HEK293 (cell line): ENCODE results near the gene GTF2F2.

Experiments
- CTCF ChIA-PET: fragments of 350-600 bp; formaldehyde crosslinking; extraction: SDS; loops from one replicate; lab custom pipeline; 2021; ENCODE audit warnings: antibody characterized with exemption; lab: Yijun Ruan, JAX
- POLR2A ChIA-PET: fragments of 300-600 bp; formaldehyde crosslinking; extraction: SDS; loops from one replicate; lab custom pipeline; 2020; ENCODE audit warnings: antibody characterized with exemption, inconsistent platforms; lab: Yijun Ruan, JAX
- H3K27ac ChIP-seq: fragments of 200-500 bp; sonication (Bioruptor generic); 2 replicates; pipeline ENCODE4 v1.5.1; 2014; ENCODE audit warnings: low read depth, low read length, control low read depth, inconsistent platforms; ENCODE audit errors: extremely low read depth
- H3K36me3 ChIP-seq, 2 experiments: fragments of 200-500 bp in 1 of 2; sonication (Bioruptor generic) in 1 of 2; 1 replicate in 1 of 2; 2 replicates in 1 of 2; pipeline ENCODE4 v1.5.1; 2014 to 2017; ENCODE audit warnings: inconsistent platforms in 2 of 2, low read length in 2 of 2; ENCODE audit not compliant: control insufficient read depth in 2 of 2, insufficient read depth in 1 of 2
- H3K4me1 ChIP-seq: fragments of 200-500 bp; sonication (Bioruptor generic); 2 replicates; pipeline ENCODE4 v1.5.1; 2014; ENCODE audit warnings: mild to moderate bottlenecking, low read length, inconsistent platforms; ENCODE audit not compliant: control insufficient read depth, insufficient read depth
- H3K4me3 ChIP-seq: 2 replicates; pipeline ENCODE4 v1.5.1; 2011; ENCODE audit warnings: low read depth, mild to moderate bottlenecking, control low read depth, low read length, moderate library complexity
- H3K9me3 ChIP-seq: fragments of 200-500 bp; sonication (Bioruptor generic); 2 replicates; pipeline ENCODE4 v1.5.1; 2014; ENCODE audit warnings: low read depth, low read length, inconsistent platforms; ENCODE audit not compliant: control insufficient read depth, insufficient read depth
- GLI4 ChIP-seq: fragments of 450-650 bp; formaldehyde crosslinking; IDR thresholded peaks from 2 replicates; pipeline ENCODE4 v1.5.1; 2016; ENCODE audit warnings: missing biosample characterization, missing genetic modification characterization
- HOXC10 ChIP-seq: sonication (generic); formaldehyde crosslinking; IDR thresholded peaks from 2 replicates; pipeline ENCODE4 v1.8.1; 2023; ENCODE audit warnings: mild to moderate bottlenecking, missing genetic modification reagents
- KLF8 ChIP-seq: fragments of 450-650 bp; formaldehyde crosslinking; IDR thresholded peaks from 2 replicates; pipeline ENCODE4 v1.5.1; 2016; ENCODE audit warnings: missing biosample characterization, missing genetic modification characterization
- MZF1 ChIP-seq: fragments of 450-650 bp; formaldehyde crosslinking; IDR thresholded peaks from 2 replicates; pipeline ENCODE4 v1.5.1; 2017; ENCODE audit warnings: missing biosample characterization, missing genetic modification characterization, borderline replicate concordance
- TCF7L2 ChIP-seq: IDR thresholded peaks from 2 replicates; pipeline ENCODE4 v1.6.1; 2011; ENCODE audit warnings: low read depth, mild to moderate bottlenecking, inconsistent platforms, low read length, moderate library complexity, borderline replicate concordance
- ZBTB21 ChIP-seq: fragments of 450-650 bp; formaldehyde crosslinking; IDR thresholded peaks from 2 replicates; pipeline ENCODE4 v1.5.1; 2017; ENCODE audit warnings: missing biosample characterization, missing genetic modification characterization
- ZBTB7A ChIP-seq: fragments of 450-650 bp; formaldehyde crosslinking; IDR thresholded peaks from 2 replicates; pipeline ENCODE4 v1.5.1; 2016; ENCODE audit warnings: low read depth, missing biosample characterization, missing genetic modification characterization
- ZFHX2 ChIP-seq: fragments of 450-650 bp; formaldehyde crosslinking; conservative IDR thresholded peaks from 2 replicates; pipeline ENCODE4 v1.5.1; 2016; ENCODE audit warnings: missing biosample characterization, missing genetic modification characterization
- ZIC2 ChIP-seq: fragments of 450-650 bp; formaldehyde crosslinking; IDR thresholded peaks from 2 replicates; pipeline ENCODE4 v1.5.1; 2016; ENCODE audit warnings: missing biosample characterization, missing genetic modification characterization
- ZNF132 ChIP-seq: fragments of 450-650 bp; formaldehyde crosslinking; IDR thresholded peaks from 2 replicates; pipeline ENCODE4 v1.5.1; 2017; ENCODE audit warnings: missing biosample characterization, missing genetic modification characterization, borderline replicate concordance
- ZNF140 ChIP-seq: fragments of 450-650 bp; formaldehyde crosslinking; IDR thresholded peaks from 2 replicates; pipeline ENCODE4 v1.5.1; 2016; ENCODE audit warnings: missing biosample characterization, missing genetic modification characterization
- ZNF155 ChIP-seq: fragments of 450-650 bp; formaldehyde crosslinking; IDR thresholded peaks from 2 replicates; pipeline ENCODE4 v1.5.1; 2016; ENCODE audit warnings: missing biosample characterization, missing genetic modification characterization
- ZNF16 ChIP-seq: fragments of 450-650 bp; formaldehyde crosslinking; IDR thresholded peaks from 2 replicates; pipeline ENCODE4 v1.5.1; 2016; ENCODE audit warnings: low read depth, missing biosample characterization, missing genetic modification characterization
- ZNF248 ChIP-seq: fragments of 450-650 bp; formaldehyde crosslinking; IDR thresholded peaks from 2 replicates; pipeline ENCODE4 v1.5.1; 2017; ENCODE audit warnings: missing biosample characterization, missing genetic modification characterization
- ZNF350 ChIP-seq: fragments of 450-650 bp; formaldehyde crosslinking; IDR thresholded peaks from 2 replicates; pipeline ENCODE4 v1.5.0; 2017; ENCODE audit warnings: missing biosample characterization, mild to moderate bottlenecking, missing genetic modification characterization
- ZNF398 ChIP-seq: fragments of 450-650 bp; formaldehyde crosslinking; IDR thresholded peaks from 2 replicates; pipeline ENCODE4 v1.5.1; 2017; ENCODE audit warnings: missing biosample characterization, missing genetic modification characterization
- ZNF426 ChIP-seq: fragments of 450-650 bp; formaldehyde crosslinking; IDR thresholded peaks from 2 replicates; pipeline ENCODE4 v1.5.1; 2017; ENCODE audit warnings: missing biosample characterization, missing genetic modification characterization, mild to moderate bottlenecking, inconsistent platforms, moderate library complexity
- ZNF529 ChIP-seq: fragments of 450-650 bp; formaldehyde crosslinking; IDR thresholded peaks from 2 replicates; pipeline ENCODE4 v1.5.1; 2017; ENCODE audit warnings: missing genetic modification characterization, missing biosample characterization; ENCODE audit not compliant: insufficient replicate concordance
- ZNF561 ChIP-seq: fragments of 450-650 bp; IDR thresholded peaks from 2 replicates; pipeline ENCODE4 v1.5.1; 2018; ENCODE audit warnings: missing biosample characterization, missing genetic modification characterization, borderline replicate concordance
- ZNF629 ChIP-seq: fragments of 450-650 bp; formaldehyde crosslinking; IDR thresholded peaks from 2 replicates; pipeline ENCODE4 v1.5.1; 2017; ENCODE audit warnings: missing biosample characterization, missing genetic modification characterization
- ZNF654 ChIP-seq: fragments of 450-650 bp; formaldehyde crosslinking; IDR thresholded peaks from 2 replicates; pipeline ENCODE4 v1.5.1; 2016; ENCODE audit warnings: low read depth, missing biosample characterization, missing genetic modification characterization
- ZNF768 ChIP-seq: fragments of 450-650 bp; formaldehyde crosslinking; IDR thresholded peaks from 2 replicates; pipeline ENCODE4 v1.5.1; 2018; ENCODE audit warnings: missing biosample characterization, mild to moderate bottlenecking, missing genetic modification characterization
- ZSCAN16 ChIP-seq: fragments of 450-650 bp; formaldehyde crosslinking; IDR thresholded peaks from 2 replicates; pipeline ENCODE4 v1.5.1; 2016; ENCODE audit warnings: missing biosample characterization, missing genetic modification characterization
- TF ChIP-seq, protein P1 (sequence below): fragments of 450-650 bp; formaldehyde crosslinking; IDR thresholded peaks from 2 replicates; pipeline ENCODE4 v1.5.1; 2016; ENCODE audit warnings: missing biosample characterization, missing genetic modification characterization
- TF ChIP-seq, protein P2 (sequence below): fragments of 450-650 bp; formaldehyde crosslinking; IDR thresholded peaks from 2 replicates; pipeline ENCODE4; 2016; ENCODE audit warnings: missing biosample characterization, missing genetic modification characterization

Gene GTF2F2

DNA sequence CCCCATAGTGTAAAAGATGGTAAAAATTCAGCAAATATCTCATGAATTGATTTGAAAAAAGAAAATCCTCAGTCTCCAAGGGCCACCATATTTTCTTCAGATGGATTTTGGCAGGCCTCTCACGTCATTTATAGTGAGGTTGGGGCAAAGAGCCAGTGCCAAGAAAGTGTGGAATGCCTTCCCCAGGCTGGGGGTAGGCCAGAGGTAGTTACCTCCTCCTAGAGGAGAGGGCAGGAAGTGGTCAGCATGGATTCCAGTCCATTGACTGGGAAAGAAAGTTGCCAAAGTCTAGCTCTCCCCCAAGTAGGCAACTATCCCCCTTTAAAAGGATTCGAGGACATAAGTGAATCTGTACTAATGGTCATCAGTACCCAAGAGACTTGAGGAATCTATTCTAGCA lies 148.9 kb downstream of the GTF2F2 start:
- Histone ChIP-seq H3K4me1 (no peaks in the 10 kb centered on the region), H3K36me3 (no peaks in the 10 kb centered on the region), H3K9me3 (no peaks in the 10 kb centered on the region), H3K27ac (no peak overlapping the region), H3K4me3 (no peak overlapping the region)
- TF ChIP-seq ZNF140 (no peak), MZF1 (tag by site-specific recombination) (no peak)
- TF ChIP-seq, protein P1, sequence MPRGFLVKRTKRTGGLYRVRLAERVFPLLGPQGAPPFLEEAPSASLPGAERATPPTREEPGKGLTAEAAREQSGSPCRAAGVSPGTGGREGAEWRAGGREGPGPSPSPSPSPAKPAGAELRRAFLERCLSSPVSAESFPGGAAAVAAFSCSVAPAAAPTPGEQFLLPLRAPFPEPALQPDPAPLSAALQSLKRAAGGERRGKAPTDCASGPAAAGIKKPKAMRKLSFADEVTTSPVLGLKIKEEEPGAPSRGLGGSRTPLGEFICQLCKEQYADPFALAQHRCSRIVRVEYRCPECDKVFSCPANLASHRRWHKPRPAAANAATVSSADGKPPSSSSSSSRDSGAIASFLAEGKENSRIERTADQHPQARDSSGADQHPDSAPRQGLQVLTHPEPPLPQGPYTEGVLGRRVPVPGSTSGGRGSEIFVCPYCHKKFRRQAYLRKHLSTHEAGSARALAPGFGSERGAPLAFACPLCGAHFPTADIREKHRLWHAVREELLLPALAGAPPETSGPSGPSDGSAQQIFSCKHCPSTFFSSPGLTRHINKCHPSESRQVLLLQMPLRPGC (tag by site-specific recombination) = no peak
- ChIA-PET CTCF (interaction anchor here (1.1 to 1.8 kb wide), 2 partner anchors 41 to 222 kb away, joined by 3 to 8 read pairs; no protein-coding TSS in a partner anchor), POLR2A (no interaction called here)

DNA sequence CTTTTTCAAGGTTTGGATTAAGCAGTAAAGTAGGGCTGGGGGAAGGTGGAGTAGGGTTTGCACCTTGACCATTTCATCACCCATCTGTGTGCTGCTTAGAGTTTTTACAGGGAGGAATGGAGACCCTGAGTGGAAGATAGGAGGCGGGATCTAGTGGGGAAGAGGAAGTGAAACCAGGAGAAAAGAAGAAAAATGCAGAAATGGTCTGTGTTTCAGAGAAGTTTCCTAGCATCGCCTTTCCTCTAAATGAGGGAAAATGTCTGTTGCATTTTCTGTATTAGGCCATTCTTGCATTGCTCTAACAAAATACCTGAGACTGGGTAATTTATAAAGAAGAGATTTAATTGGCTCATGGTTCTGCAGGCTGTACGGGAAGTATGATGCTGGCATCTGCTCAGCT lies 156.6 kb downstream of the GTF2F2 start:
- ChIA-PET CTCF (interaction anchor here (0.6 kb wide), 1 partner anchor 89 kb away, joined by 3 read pairs; no protein-coding TSS in a partner anchor), POLR2A (no interaction called here)
- no peak for TF ChIP-seq ZNF16 (tag by site-specific recombination)
- TF ChIP-seq ZNF426 (tag by site-specific recombination) = no peak
- no peak for TF ChIP-seq HOXC10 (CRISPR knock-in tag)
- TF ChIP-seq ZIC2 = no peak
- TF ChIP-seq ZNF132 = no peak
- H3K36me3 ChIP-seq = no peaks in the 10 kb centered on the region
- H3K9me3 ChIP-seq = no peaks in the 10 kb centered on the region
- H3K4me1 ChIP-seq = no peaks in the 10 kb centered on the region
- no peak overlapping the region for H3K4me3 ChIP-seq
- no peak overlapping the region for H3K27ac ChIP-seq

GRCh38 chr13:45278096-45278645 lies 157.9 kb downstream of the GTF2F2 start:
- ChIA-PET CTCF (interaction anchor here (1.4 kb wide), 1 partner anchor 232 kb away, joined by 6 read pairs; no protein-coding TSS in a partner anchor), POLR2A (no interaction called here)
- Histone ChIP-seq H3K4me1 (no peaks in the 10 kb centered on the region), H3K27ac (no peak overlapping the region), H3K4me3 (no peak overlapping the region), H3K9me3 (no peaks in the 10 kb centered on the region), H3K36me3 (no peaks in the 10 kb centered on the region)
- TF ChIP-seq, protein P2, sequence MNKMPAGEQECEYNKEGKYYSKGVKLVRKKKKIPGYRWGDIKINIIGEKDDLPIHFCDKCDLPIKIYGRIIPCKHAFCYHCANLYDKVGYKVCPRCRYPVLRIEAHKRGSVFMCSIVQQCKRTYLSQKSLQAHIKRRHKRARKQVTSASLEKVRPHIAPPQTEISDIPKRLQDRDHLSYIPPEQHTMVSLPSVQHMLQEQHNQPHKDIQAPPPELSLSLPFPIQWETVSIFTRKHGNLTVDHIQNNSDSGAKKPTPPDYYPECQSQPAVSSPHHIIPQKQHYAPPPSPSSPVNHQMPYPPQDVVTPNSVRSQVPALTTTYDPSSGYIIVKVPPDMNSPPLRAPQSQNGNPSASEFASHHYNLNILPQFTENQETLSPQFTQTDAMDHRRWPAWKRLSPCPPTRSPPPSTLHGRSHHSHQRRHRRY = no peak
- no peak for TF ChIP-seq TCF7L2
- TF ChIP-seq ZNF561 (tag by site-specific recombination) = no peak
- no peak for TF ChIP-seq KLF8 (tag by site-specific recombination)
- no peak for TF ChIP-seq GLI4
- no peak for TF ChIP-seq ZNF529 (tag by site-specific recombination)
- no peak for TF ChIP-seq ZNF155 (tag by site-specific recombination)
- no peak for TF ChIP-seq ZNF398 (tag by site-specific recombination)
- no peak for TF ChIP-seq ZBTB21 (tag by site-specific recombination)
- no peak for TF ChIP-seq ZFHX2 (tag by site-specific recombination)
- TF ChIP-seq ZNF629 = no peak
- TF ChIP-seq ZSCAN16 (tag by site-specific recombination) = no peak
- TF ChIP-seq ZNF350 = no peak
- TF ChIP-seq ZNF768 (tag by site-specific recombination) = no peak
- TF ChIP-seq ZBTB7A (tag by site-specific recombination) = no peak
- no peak for TF ChIP-seq ZNF654
- no peak for TF ChIP-seq ZNF248 (tag by site-specific recombination)
